Mammary epithelial cell (primary cell): ENCODE data around the gene MAP3K15.

Experiments
- CTCF ChIP-seq, 2 donors: IDR thresholded peaks in 1 of 2; conservative IDR thresholded peaks in 1 of 2; 2 replicates each; pipeline ENCODE4 v1.5.1; 2011 to 2012; ENCODE audit warnings: inconsistent platforms in 2 of 2, low read length in 2 of 2, mild to moderate bottlenecking in 2 of 2, control low read depth in 1 of 2, low read depth in 1 of 2; ENCODE audit not compliant: insufficient read depth in 1 of 2; ENCODE audit errors: extremely low read depth in 1 of 2
- EZH2 ChIP-seq: IDR thresholded peaks from 2 replicates; pipeline ENCODE4 v1.6.1; 2012; ENCODE audit warnings: low read length, inconsistent platforms, borderline replicate concordance

- TF ChIP-seq CTCF (conservative IDR thresholded peaks at IDR 0.05 in 1 of 2, IDR thresholded peaks at IDR 0.05 in 1 of 2; ENCODE audit: extremely low read depth in 1 of 2, insufficient read depth in 1 of 2, low read depth in 1 of 2, low read length in 2 of 2): no peak
- no peak for TF ChIP-seq EZH2
Observed at GRCh38 chrX:19543951-19544381, 28.7 kb upstream of the MAP3K15 start.
